Sigmoid colon (tissue), 7 donors: ENCODE measurements around the gene GPC5. TPM values are rescaled to one million over a fixed set of nuclear protein-coding genes. Genes with fewer than 3 reads are reported as not detected.

Source experiments
- DNase-seq: peaks from one replicate; pipeline ENCODE4 v3.0.0-alpha.2; 2019
- H3K27ac ChIP-seq, 4 donors: fragments of 200-600 bp; sonication (generic); one replicate each; pipeline ENCODE4 v1.5.1; 2016 to 2019; ENCODE audit warnings: mild to moderate bottlenecking in 1 of 4
- H3K27me3 ChIP-seq, 3 donors: fragments of 200-600 bp; sonication (generic); one replicate each; pipeline ENCODE4 v1.5.1; 2019; ENCODE audit warnings: mild to moderate bottlenecking in 1 of 3
- H3K36me3 ChIP-seq, 4 donors: fragments of 200-600 bp; sonication (generic); one replicate each; pipeline ENCODE4 v1.5.1; 2016 to 2019
- H3K4me1 ChIP-seq, 4 donors: fragments of 200-600 bp; sonication (generic); one replicate each; pipeline ENCODE4 v1.5.1; 2017 to 2019
- H3K4me3 ChIP-seq, 4 donors: fragments of 200-600 bp; sonication (generic); one replicate each; pipeline ENCODE4 v1.5.1; 2017 to 2019; ENCODE audit warnings: mild to moderate bottlenecking in 2 of 4, moderate library complexity in 1 of 4
- H3K9me3 ChIP-seq, 4 donors: fragments of 200-600 bp in 3 of 4; sonication (generic) in 3 of 4; one replicate each; pipeline versions ENCODE4 v1.5.1 to v1.6.1; 2013 to 2019
- EP300 ChIP-seq, 4 donors: sonication (generic); formaldehyde crosslinking; IDR thresholded peaks; one replicate each; pipeline ENCODE4 v1.6.1; 2017; ENCODE audit warnings: antibody characterized with exemption in 4 of 4
- POLR2A ChIP-seq, 2 donors: fragments of 450-650 bp; IDR thresholded peaks; one replicate each; pipeline ENCODE4 v1.6.1; 2016; ENCODE audit warnings: antibody characterized with exemption in 2 of 2, mild to moderate bottlenecking in 2 of 2, moderate library complexity in 2 of 2
- POLR2AphosphoS5 ChIP-seq, 4 donors: sonication (generic); formaldehyde crosslinking; IDR thresholded peaks; one replicate each; pipeline ENCODE4 v1.6.1; 2017; ENCODE audit warnings: antibody characterized with exemption in 4 of 4
- WGBS, 2 donors: extraction: QIAGEN DNeasy Blood & Tissue Kit; methylation state at CpG; one replicate each; pipeline ENCODE4 v1.1.7; 2013; 5-methylcytosine and 5-hydroxymethylcytosine counted together
- intact Hi-C: fragments of 100-400 bp; cut with DNase I; formaldehyde crosslinking; loops from one replicate; pipeline ENCODE4 v1.15.1; 2023
- polyA plus RNA-seq, 3 donors: library from polyadenylated mRNA; stranded (reverse); fragments of 200-250 nt; gene quantifications; one replicate each; pipeline ENCODE4 v1.2.3, GENCODE V29; 2013
- total RNA-seq, 4 donors: library from RNA; depleted of rRNA; stranded (reverse); fragments of >200 nt; gene quantifications; one replicate each; pipeline ENCODE4 v1.1.0, GENCODE V29; 2016
- TF ChIP-seq, protein P1 (sequence below), 4 experiments: fragments of 450-650 bp in 3 of 4; fragments of 200-600 bp in 1 of 4; IDR thresholded peaks; one replicate each; pipeline ENCODE4 v1.5.1; 2016 to 2019; ENCODE audit warnings: antibody characterized with exemption in 4 of 4, mild to moderate bottlenecking in 3 of 4, moderate library complexity in 2 of 4
- donor health status: healthy with polysubstance abuse.
- donor health status: Bipolar disorder and iron deficiency.
- donor health status: healthy.

GPC5 gene
- total and polyA plus RNA-seq, 7 donors: 0.39 to 3.9 (median 2.9) TPM; not detected in 2

DNA sequence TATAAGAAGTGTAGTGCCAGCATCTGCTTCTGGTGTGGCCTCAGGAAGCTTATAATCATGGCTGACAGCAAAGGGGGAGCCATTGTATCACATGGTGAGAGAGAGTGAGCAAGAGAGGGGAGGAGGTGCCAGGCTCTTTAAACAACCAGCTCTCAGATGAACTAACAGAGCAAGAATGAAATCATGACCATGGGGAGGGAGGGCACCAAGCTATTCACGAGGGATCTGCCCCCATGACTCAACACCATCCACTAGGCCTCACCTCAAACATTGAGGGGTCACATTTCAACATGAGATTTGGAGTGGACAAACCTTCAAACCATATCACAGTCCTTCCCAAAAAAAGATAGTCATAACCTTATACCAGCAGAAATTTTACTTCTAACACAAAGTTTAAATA, 174.0 kb downstream of the GPC5 start:
- Histone ChIP-seq H3K4me3 (no peak overlapping the region), H3K36me3 (no peaks in the 10 kb centered on the region), H3K27me3 (no peaks in the 10 kb centered on the region), H3K4me1 (peaks cover 0 to 5% (median 0%) of the 10 kb centered on the region in 4 donors), H3K27ac (no peak overlapping the region), H3K9me3 (no peaks in the 10 kb centered on the region)
- DNase-seq: no peak
- TF ChIP-seq EP300 (IDR thresholded peaks at IDR 0.05): no peak
- no peak for TF ChIP-seq POLR2AphosphoS5 (IDR thresholded peaks at IDR 0.05)
- TF ChIP-seq POLR2A (IDR thresholded peaks at IDR 0.05): no peak
- TF ChIP-seq, protein P1, sequence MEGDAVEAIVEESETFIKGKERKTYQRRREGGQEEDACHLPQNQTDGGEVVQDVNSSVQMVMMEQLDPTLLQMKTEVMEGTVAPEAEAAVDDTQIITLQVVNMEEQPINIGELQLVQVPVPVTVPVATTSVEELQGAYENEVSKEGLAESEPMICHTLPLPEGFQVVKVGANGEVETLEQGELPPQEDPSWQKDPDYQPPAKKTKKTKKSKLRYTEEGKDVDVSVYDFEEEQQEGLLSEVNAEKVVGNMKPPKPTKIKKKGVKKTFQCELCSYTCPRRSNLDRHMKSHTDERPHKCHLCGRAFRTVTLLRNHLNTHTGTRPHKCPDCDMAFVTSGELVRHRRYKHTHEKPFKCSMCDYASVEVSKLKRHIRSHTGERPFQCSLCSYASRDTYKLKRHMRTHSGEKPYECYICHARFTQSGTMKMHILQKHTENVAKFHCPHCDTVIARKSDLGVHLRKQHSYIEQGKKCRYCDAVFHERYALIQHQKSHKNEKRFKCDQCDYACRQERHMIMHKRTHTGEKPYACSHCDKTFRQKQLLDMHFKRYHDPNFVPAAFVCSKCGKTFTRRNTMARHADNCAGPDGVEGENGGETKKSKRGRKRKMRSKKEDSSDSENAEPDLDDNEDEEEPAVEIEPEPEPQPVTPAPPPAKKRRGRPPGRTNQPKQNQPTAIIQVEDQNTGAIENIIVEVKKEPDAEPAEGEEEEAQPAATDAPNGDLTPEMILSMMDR (IDR thresholded peaks at IDR 0.05): no peak
- WGBS, 2 donors: 56 to 72% methylated on average over 1 of the region's 1 CpG
- intact Hi-C loops: no loop called here

DNA sequence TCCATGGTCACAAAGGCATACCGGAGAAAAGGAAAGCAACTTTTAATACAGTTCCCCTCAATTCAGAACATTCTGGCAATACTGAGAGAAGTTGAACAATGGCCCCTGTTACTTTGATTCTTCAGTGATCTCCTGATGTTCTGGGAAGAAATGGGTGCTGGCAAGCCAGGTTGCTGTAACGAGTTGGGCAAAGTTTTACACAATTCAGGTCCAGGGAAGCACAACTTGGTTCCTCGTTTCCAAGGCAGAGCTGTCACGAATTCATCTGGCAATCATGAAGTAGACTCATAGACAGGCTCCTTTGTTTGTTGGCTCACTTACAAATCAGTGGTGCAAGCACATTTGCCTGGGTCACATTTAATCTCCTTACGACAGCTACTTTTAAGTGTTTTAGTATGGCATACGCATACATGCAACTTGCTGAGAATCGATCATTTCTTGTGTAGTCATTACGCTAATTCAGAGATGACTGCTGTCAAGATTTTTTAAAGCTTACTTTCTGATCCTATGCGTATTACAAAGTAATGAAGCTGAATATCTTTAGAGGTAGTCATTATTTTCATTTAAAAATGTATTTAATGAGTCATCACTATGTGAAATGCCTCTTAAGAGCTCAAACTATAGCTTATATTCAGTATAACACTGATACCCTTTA, 174.7 kb downstream of the GPC5 start:
- no peaks in the 10 kb centered on the region for H3K9me3 ChIP-seq
- no peak overlapping the region for H3K27ac ChIP-seq
- 88 to 91% methylated on average over 9 of the region's 9 CpGs for WGBS, 2 donors
- intact Hi-C loops: no loop called here
- TF ChIP-seq EP300 (IDR thresholded peaks at IDR 0.05) (no peak), POLR2A (IDR thresholded peaks at IDR 0.05) (no peak), POLR2AphosphoS5 (IDR thresholded peaks at IDR 0.05) (no peak)
- TF ChIP-seq, protein P1 (IDR thresholded peaks at IDR 0.05): no peak
- DNase-seq: no peak
- H3K27me3 ChIP-seq: no peaks in the 10 kb centered on the region
- no peaks in the 10 kb centered on the region for H3K36me3 ChIP-seq
- H3K4me1 ChIP-seq: peaks cover 0 to 5% (median 0%) of the 10 kb centered on the region in 4 donors
- no peak overlapping the region for H3K4me3 ChIP-seq

DNA sequence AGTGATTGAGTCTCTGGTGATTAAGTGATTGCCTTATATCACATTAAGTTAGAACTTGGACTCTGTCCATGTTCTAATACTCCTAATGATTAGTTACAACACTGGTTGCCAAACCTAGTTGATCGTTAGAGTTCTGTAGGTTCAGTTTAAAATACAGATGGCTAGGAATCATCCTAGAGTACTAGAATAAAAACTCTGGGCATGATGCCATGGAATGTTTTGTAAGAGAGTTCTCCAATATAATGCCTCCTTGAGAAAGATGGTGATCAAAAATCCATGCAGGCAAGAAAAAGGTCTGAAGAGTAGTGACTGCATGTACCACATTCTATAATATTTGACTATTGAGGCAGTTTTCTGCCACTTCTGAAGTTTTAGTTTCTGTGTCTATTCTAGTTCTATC, 176.3 kb downstream of the GPC5 start:
- 27 to 74% methylated on average over 1 of the region's 1 CpG for WGBS, 2 donors
- Histone ChIP-seq H3K9me3 (no peaks in the 10 kb centered on the region), H3K27ac (no peak overlapping the region), H3K4me3 (no peak overlapping the region), H3K4me1 (peaks cover 0 to 5% (median 0%) of the 10 kb centered on the region in 4 donors), H3K36me3 (no peaks in the 10 kb centered on the region), H3K27me3 (no peaks in the 10 kb centered on the region)
- TF ChIP-seq POLR2AphosphoS5 (IDR thresholded peaks at IDR 0.05): no peak
- no peak for TF ChIP-seq POLR2A (IDR thresholded peaks at IDR 0.05)
- TF ChIP-seq EP300 (IDR thresholded peaks at IDR 0.05): no peak
- TF ChIP-seq, protein P1 (IDR thresholded peaks at IDR 0.05): no peak
- intact Hi-C loops: no loop called here
- no peak for DNase-seq

DNA sequence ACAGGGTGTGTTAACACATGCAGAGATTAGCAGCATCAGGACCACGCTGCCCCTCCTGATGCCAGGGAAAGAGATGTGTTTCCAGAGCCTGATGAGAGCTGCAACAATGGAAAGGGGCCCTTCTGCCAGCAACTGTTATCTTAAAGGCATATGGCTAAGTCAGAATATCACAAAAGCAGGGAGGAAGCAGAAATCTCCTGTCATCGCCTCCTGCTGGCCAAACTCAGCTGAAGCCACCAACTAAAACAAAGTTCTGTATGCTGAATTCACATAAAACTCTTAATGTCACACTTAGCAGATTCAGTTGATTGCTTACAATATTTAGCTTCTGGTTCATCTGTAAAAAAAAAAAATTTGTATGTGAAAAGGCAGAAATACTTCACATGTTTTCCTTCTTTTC, 178.2 kb downstream of the GPC5 start:
- Histone ChIP-seq H3K36me3 (no peaks in the 10 kb centered on the region), H3K4me3 (no peak overlapping the region), H3K4me1 (peaks cover 0 to 5% (median 0%) of the 10 kb centered on the region in 4 donors), H3K9me3 (no peaks in the 10 kb centered on the region), H3K27ac (no peak overlapping the region), H3K27me3 (no peaks in the 10 kb centered on the region)
- TF ChIP-seq, protein P1 (IDR thresholded peaks at IDR 0.05): no peak
- TF ChIP-seq POLR2A (IDR thresholded peaks at IDR 0.05) (no peak), POLR2AphosphoS5 (IDR thresholded peaks at IDR 0.05) (no peak), EP300 (IDR thresholded peaks at IDR 0.05) (no peak)
- intact Hi-C loops: no loop called here
- no peak for DNase-seq
- WGBS, 2 donors: 76 to 83% methylated on average over 2 of the region's 2 CpGs

DNA sequence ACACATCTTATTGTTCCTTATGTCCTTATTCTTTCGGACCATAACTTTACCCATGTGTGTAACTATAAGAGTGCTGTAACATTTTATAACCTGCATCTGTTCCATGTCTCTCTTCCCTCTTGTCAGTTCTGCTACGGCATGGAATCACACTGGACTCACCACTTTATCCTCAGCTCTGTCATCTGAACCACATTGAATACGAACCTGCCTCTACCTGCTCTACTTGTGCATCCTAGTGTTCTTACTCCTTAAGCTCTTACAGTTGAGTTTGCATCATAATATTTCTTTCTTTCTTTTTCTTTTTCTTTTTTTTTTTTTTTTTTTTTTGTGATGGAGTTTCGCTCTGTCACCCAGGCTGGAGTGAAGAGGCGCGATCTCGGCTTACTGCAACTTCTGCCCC, 180.9 kb downstream of the GPC5 start:
- peaks cover 0 to 5% (median 0%) of the 10 kb centered on the region in 4 donors for H3K4me1 ChIP-seq
- H3K27ac ChIP-seq: no peak overlapping the region
- H3K27me3 ChIP-seq: no peaks in the 10 kb centered on the region
- intact Hi-C loops: no loop called here
- 87 to 90% methylated on average over 7 of the region's 7 CpGs for WGBS, 2 donors
- no peak overlapping the region for H3K4me3 ChIP-seq
- no peaks in the 10 kb centered on the region for H3K9me3 ChIP-seq
- TF ChIP-seq, protein P1 (IDR thresholded peaks at IDR 0.05): no peak
- no peak for TF ChIP-seq EP300 (IDR thresholded peaks at IDR 0.05)
- no peak for TF ChIP-seq POLR2AphosphoS5 (IDR thresholded peaks at IDR 0.05)
- no peak for TF ChIP-seq POLR2A (IDR thresholded peaks at IDR 0.05)
- no peaks in the 10 kb centered on the region for H3K36me3 ChIP-seq
- no peak for DNase-seq
